ENCODE data around the gene PRKN. TPM values are rescaled to one million over a fixed set of nuclear protein-coding genes. Genes with fewer than 3 reads are reported as not detected.

PRKN gene
- polyA plus RNA-seq, 1 experiment = 0.71 TPM

GRCh38 chr6:162770136-162770535, 42.6 kb upstream of the PRKN start:
- ChIA-PET CTCF (no interaction called here), POLR2A (no interaction called here)

GRCh38 chr6:162753775-162754174, 26.2 kb upstream of the PRKN start:
- no peak for TF ChIP-seq CTCF (IDR thresholded peaks at IDR 0.05; ENCODE audit: insufficient read depth, low read depth, low read length)
- H3K4me3 ChIP-seq (ENCODE audit: low read depth, low read length) = no peak overlapping the region
- CTCF ChIA-PET = no interaction called here

More at GRCh38 chr6:162770136-162770535, 42.6 kb upstream of the PRKN start:
- Histone ChIP-seq H3K27me3 (ENCODE audit: control insufficient read depth, insufficient read depth, low read length) (no peaks in the 10 kb centered on the region), H3K36me3 (ENCODE audit: control insufficient read depth, insufficient read depth, low read length) (no peaks in the 10 kb centered on the region), H3K4me3 (ENCODE audit: low read depth, low read length) (no peak overlapping the region)
- DNase-seq (ENCODE audit: low read depth) = no peak
- no peak for TF ChIP-seq CTCF (IDR thresholded peaks at IDR 0.05; ENCODE audit: insufficient read depth, low read depth, low read length)

GRCh38 chr6:162751211-162751859, 23.8 kb upstream of the PRKN start:
- TF ChIP-seq CTCF (IDR thresholded peaks at IDR 0.05; ENCODE audit: insufficient read depth, low read depth, low read length) = no peak
- Histone ChIP-seq H3K4me3 (ENCODE audit: low read depth, low read length) (no peak overlapping the region), H3K27me3 (ENCODE audit: control insufficient read depth, insufficient read depth, low read length) (no peaks in the 10 kb centered on the region), H3K36me3 (ENCODE audit: control insufficient read depth, insufficient read depth, low read length) (no peaks in the 10 kb centered on the region)
- POLR2A ChIA-PET = no interaction called here
- no peak for DNase-seq (ENCODE audit: low read depth)
- CTCF ChIA-PET = no interaction called here

More at GRCh38 chr6:162753775-162754174, 26.2 kb upstream of the PRKN start:
- DNase-seq (ENCODE audit: low read depth) = no peak
- H3K36me3 ChIP-seq (ENCODE audit: control insufficient read depth, insufficient read depth, low read length) = no peaks in the 10 kb centered on the region
- no peaks in the 10 kb centered on the region for H3K27me3 ChIP-seq (ENCODE audit: control insufficient read depth, insufficient read depth, low read length)
- POLR2A ChIA-PET = no interaction called here

- POLR2A ChIA-PET = no interaction called here
- no peaks in the 10 kb centered on the region for H3K27me3 ChIP-seq (ENCODE audit: control insufficient read depth, insufficient read depth, low read length)
- CTCF ChIA-PET = no interaction called here
- DNase-seq (ENCODE audit: low read depth) = no peak
- no peak overlapping the region for H3K4me3 ChIP-seq (ENCODE audit: low read depth, low read length)
- TF ChIP-seq CTCF (IDR thresholded peaks at IDR 0.05; ENCODE audit: insufficient read depth, low read depth, low read length) = no peak
- no peaks in the 10 kb centered on the region for H3K36me3 ChIP-seq (ENCODE audit: control insufficient read depth, insufficient read depth, low read length)
These were observed 23.2 kb upstream of the PRKN start for GRCh38 chr6:162750776-162751175.

- DNase-seq (ENCODE audit: low read depth) = no peak
- POLR2A ChIA-PET = no interaction called here
- no peaks in the 10 kb centered on the region for H3K36me3 ChIP-seq (ENCODE audit: control insufficient read depth, insufficient read depth, low read length)
- CTCF ChIA-PET = no interaction called here
- no peaks in the 10 kb centered on the region for H3K27me3 ChIP-seq (ENCODE audit: control insufficient read depth, insufficient read depth, low read length)
- no peak for TF ChIP-seq CTCF (IDR thresholded peaks at IDR 0.05; ENCODE audit: insufficient read depth, low read depth, low read length)
- no peak overlapping the region for H3K4me3 ChIP-seq (ENCODE audit: low read depth, low read length)
These were observed 9.4 kb upstream of the PRKN start for GRCh38 chr6:162736961-162737360.
